Liver (tissue), 3 donors: ENCODE measurements around the gene NOS2.
"Not testable (repeated sequence)": the region's sequence is repeated elsewhere in the genome, so short reads cannot be mapped to it uniquely, and the experiment has no call there.

Experiments used
- ATF3 ChIP-seq: IDR thresholded peaks from 2 replicates; pipeline ENCODE4 v1.6.1; 2016; ENCODE audit warnings: antibody characterized with exemption
- CTCF ChIP-seq: fragments of 150-350 bp; IDR thresholded peaks from 2 replicates; pipeline ENCODE4 v1.5.1; 2017; ENCODE audit warnings: improper control_type of control experiment, low read depth, low read length; ENCODE audit not compliant: missing input control
- FOXA1 ChIP-seq: IDR thresholded peaks from 2 replicates; pipeline ENCODE4 v1.6.1; 2016; ENCODE audit warnings: antibody characterized with exemption
- GABPA ChIP-seq, 2 donors: IDR thresholded peaks in 1 of 2; conservative IDR thresholded peaks in 1 of 2; 2 replicates each; pipeline ENCODE4 v1.6.1; 2016; ENCODE audit warnings: antibody characterized with exemption in 2 of 2, mild to moderate bottlenecking in 1 of 2, moderate library complexity in 1 of 2
- MAX ChIP-seq: IDR thresholded peaks from 2 replicates; pipeline ENCODE4 v1.6.1; 2016; ENCODE audit warnings: antibody characterized with exemption
- NR2F2 ChIP-seq: IDR thresholded peaks from 2 replicates; pipeline ENCODE4 v1.6.1; 2016; ENCODE audit warnings: antibody characterized with exemption
- RAD21 ChIP-seq, 2 donors: IDR thresholded peaks; 2 replicates each; pipeline ENCODE4 v1.6.1; 2016; ENCODE audit warnings: antibody characterized with exemption in 2 of 2, mild to moderate bottlenecking in 2 of 2
- REST ChIP-seq: IDR thresholded peaks from 2 replicates; pipeline ENCODE4 v1.6.1; 2016; ENCODE audit warnings: antibody characterized with exemption, mild to moderate bottlenecking
- RXRA ChIP-seq, 2 donors: IDR thresholded peaks; 2 replicates each; pipeline ENCODE4 v1.6.1; 2017 to 2018; ENCODE audit warnings: antibody characterized with exemption in 2 of 2, mild to moderate bottlenecking in 1 of 2
- SP1 ChIP-seq: IDR thresholded peaks from 2 replicates; pipeline ENCODE4 v1.6.1; 2018; ENCODE audit warnings: antibody characterized with exemption, mild to moderate bottlenecking
- TAF1 ChIP-seq: conservative IDR thresholded peaks from 2 replicates; pipeline ENCODE4 v1.6.1; 2016; ENCODE audit warnings: antibody characterized with exemption, mild to moderate bottlenecking
- YY1 ChIP-seq: IDR thresholded peaks from 2 replicates; pipeline ENCODE4 v1.6.1; 2016; ENCODE audit warnings: antibody characterized with exemption, mild to moderate bottlenecking
- ZBTB33 ChIP-seq: IDR thresholded peaks from 2 replicates; pipeline ENCODE4 v1.6.1; 2016; ENCODE audit warnings: antibody characterized with exemption
- donor health status: healthy.
- donor health status: healthy.

GRCh38 chr17:27837769-27838168 is 37.4 kb upstream of the NOS2 start:
- TF ChIP-seq CTCF; YY1; TAF1; REST; ZBTB33; MAX; FOXA1; ATF3; GABPA (IDR thresholded peaks at IDR 0.05 in 1 of 2, conservative IDR thresholded peaks at IDR 0.05 in 1 of 2); SP1; RXRA (IDR thresholded peaks at IDR 0.05); NR2F2; RAD21 (IDR thresholded peaks at IDR 0.05): not testable (repeated sequence)
